Stimulated activated CD8-positive, alpha-beta memory T cell treated with anti-CD3 and anti-CD28 coated beads, Interleukin-2, amount 100 ng/mL, for 1 hour (primary cell): ENCODE results near the gene ZNF784.
A peak's percentile ranks its signal among the peaks of the same experiment; 100 is the strongest.

Experiments used
- DNase-seq, 2 donors: peaks; one replicate each; pipeline ENCODE4 v3.0.0-alpha.2; 2020; ENCODE audit warnings: low read depth in 2 of 2

Gene ZNF784

GRCh38 chr19:55624109-55625003 is at the start of gene ZNF784:
TSS of gene ZNF784 (minus strand) at chr19:55624566. CDS start at chr19:55624561, 5 bp downstream.
- peak; percentile 88 to 94 for DNase-seq

GRCh38 chr19:55673889-55674288 is 49.5 kb upstream of the ZNF784 start:
- no peak for DNase-seq

DNA sequence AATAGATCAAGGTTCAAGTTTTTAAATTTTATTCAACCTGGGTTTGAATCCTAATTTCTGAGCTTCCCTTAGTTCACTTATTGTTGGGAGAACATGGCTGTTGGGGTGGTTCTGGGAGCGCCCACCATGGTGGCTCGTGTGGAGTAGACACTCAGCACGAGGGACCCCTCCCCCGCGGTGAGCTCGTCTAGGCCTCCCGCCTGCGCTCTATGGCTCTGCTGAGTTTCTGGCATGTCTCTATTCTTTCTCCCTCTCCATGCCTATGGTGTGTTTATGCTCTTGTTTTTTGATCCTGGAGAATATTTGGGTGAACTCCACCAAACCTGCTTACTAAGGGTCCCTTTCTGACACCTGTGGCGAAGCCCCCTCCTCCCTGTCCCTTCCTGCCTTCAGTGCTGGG is 49.1 kb upstream of the ZNF784 start:
- no peak for DNase-seq

DNA sequence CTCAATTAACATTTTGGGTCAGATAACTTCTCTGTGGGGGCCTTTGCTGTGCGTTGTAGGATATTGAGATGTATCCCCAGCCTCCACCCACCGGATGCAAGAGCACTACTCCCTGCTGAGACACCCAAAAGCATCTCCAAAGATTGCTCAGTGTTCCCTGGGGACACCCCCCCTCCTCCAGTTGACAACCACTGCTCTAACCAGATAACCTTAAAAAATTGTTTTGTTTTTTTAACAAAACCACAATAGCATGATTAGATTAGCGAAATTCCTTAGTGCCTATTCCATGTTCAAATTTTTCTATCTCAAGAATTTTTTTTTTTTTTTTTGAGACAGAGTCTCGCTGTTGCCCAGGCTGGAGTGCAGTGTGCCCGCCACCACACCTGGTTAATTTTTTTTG is 48.1 kb upstream of the ZNF784 start:
- DNase-seq: no peak

GRCh38 chr19:55671054-55671378 is 46.6 kb upstream of the ZNF784 start:
- DNase-seq: no peak

- DNase-seq: no peak
These were observed 46.1 kb upstream of the ZNF784 start for GRCh38 chr19:55670280-55671053.

DNA sequence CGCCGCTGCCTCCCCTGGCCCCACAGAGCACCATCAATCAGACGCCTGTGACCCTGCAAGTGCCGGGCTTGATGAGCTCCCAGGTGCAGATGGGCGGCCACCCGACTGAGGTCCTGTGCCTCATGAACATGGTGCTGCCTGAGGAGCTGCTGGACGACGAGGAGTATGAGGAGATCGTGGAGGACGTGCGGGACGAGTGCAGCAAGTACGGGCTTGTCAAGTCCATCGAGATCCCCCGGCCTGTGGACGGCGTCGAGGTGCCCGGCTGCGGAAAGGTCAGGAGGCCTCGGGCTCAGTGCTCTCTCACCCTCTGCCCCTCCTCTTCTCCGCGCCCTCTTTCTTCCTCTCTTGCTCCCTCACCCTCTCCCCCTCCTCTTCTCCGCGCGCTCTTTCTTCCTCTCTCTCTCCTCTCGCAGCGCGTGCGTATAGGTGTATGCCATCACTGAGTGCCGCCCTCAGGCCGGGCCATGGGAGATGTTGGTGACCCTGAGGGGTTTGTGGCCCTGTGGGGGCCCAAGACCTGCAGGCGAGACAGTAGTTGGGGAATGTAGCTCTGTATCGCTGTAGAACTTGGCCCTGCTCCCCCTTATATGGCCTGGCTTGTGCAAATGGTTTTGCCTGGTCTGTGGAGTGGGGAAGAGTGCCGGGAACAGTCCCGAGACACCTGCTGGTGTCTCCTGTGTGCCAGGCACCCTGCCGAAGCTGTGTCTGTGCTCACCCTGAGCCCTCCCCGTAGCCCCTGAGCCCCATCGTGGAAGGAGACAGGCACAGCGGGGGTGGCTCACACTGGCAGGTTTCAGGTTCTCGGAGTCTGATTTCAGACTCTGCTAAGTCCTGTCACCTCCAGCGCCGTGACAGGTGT is 45.3 kb upstream of the ZNF784 start:
- DNase-seq: no peak

GRCh38 chr19:55668603-55669348 is 44.4 kb upstream of the ZNF784 start:
- no peak for DNase-seq

DNA sequence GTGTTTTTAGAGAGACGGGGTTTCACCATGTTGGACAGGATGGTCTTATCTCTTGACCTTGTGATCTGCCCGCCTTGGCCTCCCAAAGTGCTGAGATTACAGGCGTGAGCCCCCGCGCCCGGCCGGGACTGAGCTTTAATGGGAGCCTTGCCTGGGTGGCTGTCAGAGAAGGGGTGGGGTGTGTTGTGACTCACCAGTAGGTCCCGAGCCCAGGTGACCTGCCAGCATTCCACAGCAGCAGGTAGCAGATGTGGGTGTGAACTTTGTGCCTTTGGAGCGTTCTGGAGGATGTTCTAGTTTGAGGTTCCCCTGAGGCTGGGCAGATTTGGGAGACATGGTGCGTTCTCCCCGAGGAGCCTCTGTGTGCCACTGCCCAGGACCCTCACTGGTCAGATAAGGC is 43.6 kb upstream of the ZNF784 start:
- no peak for DNase-seq

DNA sequence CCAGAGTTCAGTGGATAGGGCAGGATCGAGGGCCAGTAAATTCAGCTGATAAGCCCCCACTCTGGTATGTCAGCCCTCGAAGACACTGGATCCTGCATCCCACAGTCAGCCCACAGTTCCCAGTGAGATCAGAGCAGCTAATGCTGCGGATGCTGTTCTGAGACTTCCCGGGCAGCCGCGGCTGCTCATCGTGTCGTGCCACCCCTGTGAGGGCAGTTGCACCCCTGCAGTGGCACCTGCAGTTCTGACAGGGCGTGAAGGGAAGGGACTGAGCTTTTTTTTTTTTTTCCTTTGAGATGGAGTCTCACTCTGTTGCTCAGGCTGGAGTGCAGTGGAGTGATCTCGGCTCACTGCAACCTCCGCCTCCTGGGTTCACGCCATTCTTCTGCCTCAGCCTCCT is 43.1 kb upstream of the ZNF784 start:
- DNase-seq: no peak

- DNase-seq: no peak
These were observed 42.6 kb upstream of the ZNF784 start for GRCh38 chr19:55667006-55667381.

- DNase-seq: no peak
These were observed 42.1 kb upstream of the ZNF784 start for GRCh38 chr19:55666343-55667005.

GRCh38 chr19:55663846-55664536 is 39.6 kb upstream of the ZNF784 start:
- no peak for DNase-seq

- DNase-seq: no peak
These were observed 37.5 kb upstream of the ZNF784 start for GRCh38 chr19:55661826-55662225.

DNA sequence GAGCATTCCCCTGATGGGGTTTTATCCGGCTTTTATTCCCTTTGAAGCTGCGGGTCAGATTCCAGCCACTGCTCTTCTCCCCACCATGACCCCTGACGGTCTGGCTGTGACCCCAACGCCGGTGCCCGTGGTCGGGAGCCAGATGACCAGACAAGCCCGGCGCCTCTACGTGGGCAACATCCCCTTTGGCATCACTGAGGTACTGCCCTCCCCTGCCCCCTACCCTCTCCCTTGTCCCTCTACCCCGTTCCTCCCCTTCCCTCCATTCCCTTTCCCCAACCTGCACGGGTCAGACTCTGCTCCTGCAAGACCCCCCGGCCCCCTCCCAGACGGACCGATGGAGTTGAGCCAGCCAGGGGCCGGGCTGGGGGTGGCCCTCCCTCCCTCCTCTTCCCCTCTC is 36.6 kb upstream of the ZNF784 start:
- no peak for DNase-seq

- no peak for DNase-seq
These were observed 36.0 kb upstream of the ZNF784 start for GRCh38 chr19:55660404-55660803.

- no peak for DNase-seq
These were observed 35.5 kb upstream of the ZNF784 start for GRCh38 chr19:55659822-55660221.

DNA sequence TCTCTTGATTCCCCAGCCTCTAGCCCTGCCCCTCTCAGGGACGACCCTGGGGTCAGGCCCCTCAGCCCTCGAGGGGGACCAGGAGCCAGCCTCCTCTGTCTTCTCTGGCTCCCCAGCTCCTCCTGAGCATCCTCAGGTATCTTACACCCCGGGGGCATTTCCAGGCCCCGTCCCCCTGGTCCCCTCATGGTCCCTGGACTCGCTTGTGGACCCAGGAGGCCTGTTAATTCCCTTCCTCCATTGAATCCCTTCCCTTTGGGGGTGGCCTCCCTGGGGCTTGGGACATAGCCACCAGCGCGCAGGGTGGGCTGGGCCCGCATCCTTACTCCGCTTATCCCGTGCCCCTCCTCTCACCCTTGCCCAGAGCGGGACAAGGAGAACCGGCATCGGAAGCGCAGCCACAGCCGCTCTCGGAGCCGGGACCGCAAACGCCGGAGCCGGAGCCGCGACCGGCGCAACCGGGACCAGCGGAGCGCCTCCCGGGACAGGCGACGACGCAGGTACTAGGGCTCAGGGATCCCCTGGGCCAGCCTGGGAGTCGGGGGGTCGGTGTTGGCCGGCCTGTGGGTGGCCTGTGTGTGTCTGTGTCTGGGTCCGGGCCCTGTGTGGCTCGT is 34.6 kb upstream of the ZNF784 start:
- no peak for DNase-seq

DNA sequence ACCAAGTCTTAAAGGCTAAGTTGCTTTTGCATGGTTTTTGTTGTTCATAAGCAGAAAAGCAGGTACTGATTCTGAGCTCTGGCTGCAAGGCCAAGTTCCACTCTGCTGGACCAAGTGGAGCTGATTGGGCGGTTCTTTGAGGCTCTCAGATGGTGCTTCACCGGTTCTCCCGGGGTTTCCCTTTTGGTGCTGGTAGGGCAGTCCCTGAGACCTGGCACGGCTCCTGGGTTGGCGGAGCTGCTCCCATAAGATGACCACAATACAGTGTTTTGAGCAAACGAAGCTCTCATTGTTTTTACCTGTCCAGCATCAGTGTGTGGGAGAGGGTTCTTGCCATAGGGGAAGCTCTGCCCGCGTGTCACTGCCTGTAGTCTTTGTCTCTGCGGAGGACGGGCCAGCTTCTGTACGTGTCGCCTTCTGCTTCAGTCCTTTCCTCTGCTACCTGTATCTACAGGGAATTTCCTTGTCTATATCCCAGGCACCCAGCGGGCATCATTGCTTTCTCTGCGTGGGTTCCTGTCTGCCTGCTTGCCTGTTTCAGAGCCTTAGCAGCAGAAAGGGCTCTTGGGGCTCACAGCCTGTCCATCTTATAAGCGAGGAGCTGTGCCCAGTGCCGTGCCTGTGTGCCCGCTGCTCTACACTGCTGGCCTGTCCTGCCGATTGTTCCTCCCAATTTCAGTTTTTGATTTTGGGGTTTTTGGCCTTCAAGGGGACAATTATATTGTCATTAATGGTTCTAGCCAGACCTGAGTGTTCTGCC is 32.8 kb upstream of the ZNF784 start:
- DNase-seq: no peak
